ENCODE data around the gene C11orf24. TPM values are rescaled to one million over a fixed set of nuclear protein-coding genes. Genes with fewer than 3 reads are reported as not detected.

Gene C11orf24
- total and polyA plus RNA-seq, 2 of the 4 experiments (the other 2 are of a cell fraction): 42.5 to 135 TPM

DNA sequence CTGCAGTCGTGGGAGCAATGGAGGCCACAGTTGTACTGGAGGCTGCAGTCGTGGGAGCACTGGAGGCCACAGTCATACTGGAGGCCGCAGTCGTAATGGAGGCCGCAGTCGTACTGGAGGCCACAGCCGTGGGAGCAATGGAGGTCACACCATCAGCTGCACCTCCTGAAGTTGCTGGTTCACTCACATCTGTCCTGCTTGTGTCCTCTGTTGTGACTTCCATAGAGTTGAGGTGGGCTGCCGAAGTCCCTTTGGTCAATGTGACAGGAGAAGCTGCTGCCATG lies 9.3 kb downstream of the C11orf24 start:
- no peak overlapping the region for H3K23ac ChIP-seq (ENCODE audit: low read depth, low read length)
- H3K36me3 ChIP-seq (ENCODE audit: control insufficient read depth, insufficient read depth, low read length): peaks cover 63% of the 10 kb centered on the region
- intact Hi-C loops (cut with micrococcal nuclease) (no loop called here), in situ Hi-C loops (cut with MboI; ENCODE audit: low sequenced_read_pairs) (loop anchor here (5.0 kb wide), 1 partner anchor 190 kb away; no protein-coding TSS in a partner anchor), dilution Hi-C loops (cut with HindIII; ENCODE audit: low sequenced_read_pairs, unreplicated experiment) (no loop called here)
- no peak overlapping the region for H3K4me2 ChIP-seq (ENCODE audit: low read depth, low read length)
- no peak overlapping the region for H3K27ac ChIP-seq (ENCODE audit: insufficient read depth, low read length)
- H4K8ac ChIP-seq (ENCODE audit: low read depth in 2 of 2, low read length in 2 of 2): no peak overlapping the region
- TF ChIP-seq, protein P1, sequence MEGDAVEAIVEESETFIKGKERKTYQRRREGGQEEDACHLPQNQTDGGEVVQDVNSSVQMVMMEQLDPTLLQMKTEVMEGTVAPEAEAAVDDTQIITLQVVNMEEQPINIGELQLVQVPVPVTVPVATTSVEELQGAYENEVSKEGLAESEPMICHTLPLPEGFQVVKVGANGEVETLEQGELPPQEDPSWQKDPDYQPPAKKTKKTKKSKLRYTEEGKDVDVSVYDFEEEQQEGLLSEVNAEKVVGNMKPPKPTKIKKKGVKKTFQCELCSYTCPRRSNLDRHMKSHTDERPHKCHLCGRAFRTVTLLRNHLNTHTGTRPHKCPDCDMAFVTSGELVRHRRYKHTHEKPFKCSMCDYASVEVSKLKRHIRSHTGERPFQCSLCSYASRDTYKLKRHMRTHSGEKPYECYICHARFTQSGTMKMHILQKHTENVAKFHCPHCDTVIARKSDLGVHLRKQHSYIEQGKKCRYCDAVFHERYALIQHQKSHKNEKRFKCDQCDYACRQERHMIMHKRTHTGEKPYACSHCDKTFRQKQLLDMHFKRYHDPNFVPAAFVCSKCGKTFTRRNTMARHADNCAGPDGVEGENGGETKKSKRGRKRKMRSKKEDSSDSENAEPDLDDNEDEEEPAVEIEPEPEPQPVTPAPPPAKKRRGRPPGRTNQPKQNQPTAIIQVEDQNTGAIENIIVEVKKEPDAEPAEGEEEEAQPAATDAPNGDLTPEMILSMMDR (conservative IDR thresholded peaks at IDR 0.05; ENCODE audit: low read depth, low read length): no peak
- no peak for TF ChIP-seq RCOR1 (IDR thresholded peaks at IDR 0.05; ENCODE audit: insufficient replicate concordance, low read length)
- no peak for TF ChIP-seq RAD21 (IDR thresholded peaks at IDR 0.05; ENCODE audit: low read length)
- no peak for TF ChIP-seq MAZ (IDR thresholded peaks at IDR 0.05; ENCODE audit: borderline replicate concordance, low read depth, low read length)
- TF ChIP-seq BHLHE40 (IDR thresholded peaks at IDR 0.05; ENCODE audit: low read depth, low read length): no peak
- no peak for TF ChIP-seq CHD1 (IDR thresholded peaks at IDR 0.05; ENCODE audit: low read depth, low read length)
- TF ChIP-seq FOS (IDR thresholded peaks at IDR 0.05; ENCODE audit: low read depth, low read length): no peak
- TF ChIP-seq NFE2L2 (IDR thresholded peaks at IDR 0.05; ENCODE audit: low read depth, low read length): no peak
- no peak for TF ChIP-seq SMC3 (IDR thresholded peaks at IDR 0.05; ENCODE audit: low read depth, low read length)
- TF ChIP-seq USF2 (IDR thresholded peaks at IDR 0.05; ENCODE audit: low read depth, low read length): no peak
- TF ChIP-seq POLR2A (IDR thresholded peaks at IDR 0.05; ENCODE audit: low read depth, low read length): no peak
- no peak for TF ChIP-seq MAFK (IDR thresholded peaks at IDR 0.05; ENCODE audit: low read depth, low read length)
- TF ChIP-seq MXI1 (IDR thresholded peaks at IDR 0.05; ENCODE audit: borderline replicate concordance, low read depth, low read length): no peak
- no peak for TF ChIP-seq RFX5 (IDR thresholded peaks at IDR 0.05; ENCODE audit: low read depth, low read length)
- TF ChIP-seq ELK1 (IDR thresholded peaks at IDR 0.05; ENCODE audit: borderline replicate concordance, low read depth, low read length): no peak
- H2BK5ac ChIP-seq (ENCODE audit: low read depth, low read length, poor library complexity, severe bottlenecking): no peak overlapping the region
- H3K4ac ChIP-seq (ENCODE audit: low read depth, low read length): no peak overlapping the region
- no peak overlapping the region for H2BK15ac ChIP-seq (ENCODE audit: low read depth, low read length)
- ATAC-seq (ENCODE audit: low read depth) (no peak), DNase-seq (no peak)
- peaks cover 3% of the 10 kb centered on the region for H3K4me1 ChIP-seq (ENCODE audit: control insufficient read depth, insufficient read depth, low read length)
- no peaks in the 10 kb centered on the region for H3K27me3 ChIP-seq (ENCODE audit: control insufficient read depth, insufficient read depth, low read length)
- ChIA-PET POLR2A (ENCODE audit: unreplicated experiment) (no interaction called here), CTCF (no interaction called here)
- no peak overlapping the region for H3K14ac ChIP-seq (replicated peaks; ENCODE audit: low read depth, low read length)
- H2BK20ac ChIP-seq (ENCODE audit: low read depth, low read length): no peak overlapping the region
- peaks cover 18 to 52% of the 10 kb centered on the region in 2 experiments; a peak in 3 of 4 replicates for H3K79me1 ChIP-seq (ENCODE audit: low read depth in 1 of 2, low read length in 2 of 2)
- no TSS peak for BruUV-seq (replicated peaks)
- H3K4me3 ChIP-seq (ENCODE audit: insufficient read depth, low read depth, low read length): no peak overlapping the region
- WGBS, 2 experiments (ENCODE audit: extremely low coverage in 2 of 2, insufficient read length in 1 of 2): 96% methylated on average over 4 of the region's 8 CpGs; no CpG with 5 or more reads in 1 of the 2 experiments
- H2AFZ ChIP-seq (replicated peaks; ENCODE audit: low read length, poor library complexity): no peak overlapping the region
- H2BK120ac ChIP-seq (ENCODE audit: low read depth, low read length): no peak overlapping the region
- H3K9me1 ChIP-seq (ENCODE audit: insufficient read depth, low read length): peaks cover 26% of the 10 kb centered on the region
- H4K5ac ChIP-seq (ENCODE audit: low read depth, low read length): no peak overlapping the region
- H4K20me1 ChIP-seq (ENCODE audit: insufficient read depth, low read length): peaks cover 46% of the 10 kb centered on the region
- no peak overlapping the region for H4K91ac ChIP-seq (ENCODE audit: insufficient read depth, low read depth, low read length)
- no peak overlapping the region for H3K9ac ChIP-seq (ENCODE audit: low read depth, low read length)
- no peak overlapping the region for H3K56ac ChIP-seq (ENCODE audit: extremely low read depth, insufficient read depth, low read length)
- no peak overlapping the region for H2AK9ac ChIP-seq (replicated peaks; ENCODE audit: low read depth, low read length, poor library complexity)
- no peak overlapping the region for H2AK5ac ChIP-seq (ENCODE audit: low read depth, low read length)
- no peak overlapping the region for H3K18ac ChIP-seq (ENCODE audit: low read depth, low read length)
- H3K9me3 ChIP-seq (ENCODE audit: control insufficient read depth, insufficient read depth, low read length): no peaks in the 10 kb centered on the region
